GM18508 (cell line): Measurements from ENCODE around the gene AGXT2.
"Not testable (repeated sequence)": the region's sequence is repeated elsewhere in the genome, so short reads cannot be mapped to it uniquely, and the experiment has no call there.

ENCODE experiments used
- ATAC-seq: cut with Tn5 transposase; IDR thresholded peaks from one replicate; pipeline ENCODE4 v1.9.1; 2021; ENCODE audit warnings: moderate number of reproducible peaks; ENCODE audit not compliant: insufficient read depth, unreplicated experiment

Gene AGXT2

DNA sequence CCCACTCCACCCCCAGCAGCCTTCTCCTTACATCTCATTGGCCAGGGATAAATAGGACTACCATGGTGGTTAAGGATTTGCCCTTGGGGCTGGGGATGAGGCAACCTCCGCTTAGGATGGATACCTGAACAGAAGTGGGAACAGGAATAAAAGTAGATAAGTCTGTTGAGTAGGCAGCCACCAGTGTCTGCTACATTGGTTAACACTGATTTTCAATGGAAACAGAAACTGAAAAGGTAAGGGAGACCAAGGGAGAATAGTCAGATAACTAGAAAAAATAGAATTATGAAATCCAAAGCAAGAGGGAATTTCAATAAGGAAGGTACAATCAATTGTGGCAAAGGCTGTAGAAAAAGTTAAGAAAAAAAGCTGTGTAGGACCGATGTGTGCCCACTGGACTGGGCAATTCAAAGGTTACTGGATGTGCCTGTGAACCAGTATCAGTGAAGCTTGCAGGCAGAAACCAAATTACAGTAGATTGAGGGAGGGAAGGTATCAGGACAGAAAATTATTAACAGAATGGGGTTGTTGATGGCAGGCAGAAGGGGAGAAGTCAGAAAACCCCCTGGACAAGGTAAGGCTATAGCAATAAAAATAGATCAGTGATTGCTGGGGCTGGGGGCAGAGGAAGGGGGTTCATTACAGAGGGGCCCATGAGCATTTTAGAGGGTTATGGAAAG lies 69.7 kb downstream of the AGXT2 start:
- peak; percentile 88 for ATAC-seq

DNA sequence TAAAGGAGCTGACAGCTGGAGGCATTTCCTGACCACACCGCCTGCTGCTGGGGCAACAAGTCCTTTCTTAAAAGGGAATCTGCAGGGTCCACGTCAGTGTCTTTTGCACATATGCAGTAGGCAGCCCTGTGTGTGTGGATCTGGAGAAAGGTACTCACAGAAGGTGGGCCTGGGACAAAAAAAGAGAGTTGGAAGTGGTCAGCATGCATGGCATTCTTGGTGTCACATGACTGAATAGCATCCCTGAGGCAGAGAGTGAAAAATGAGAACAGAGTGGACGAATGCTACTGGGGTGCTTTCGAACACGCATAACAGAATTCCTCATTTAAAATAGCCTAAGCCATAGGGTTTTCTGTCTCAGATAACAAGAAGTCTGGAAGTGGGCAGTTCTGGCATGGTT lies 71.4 kb downstream of the AGXT2 start:
- no peak for ATAC-seq

DNA sequence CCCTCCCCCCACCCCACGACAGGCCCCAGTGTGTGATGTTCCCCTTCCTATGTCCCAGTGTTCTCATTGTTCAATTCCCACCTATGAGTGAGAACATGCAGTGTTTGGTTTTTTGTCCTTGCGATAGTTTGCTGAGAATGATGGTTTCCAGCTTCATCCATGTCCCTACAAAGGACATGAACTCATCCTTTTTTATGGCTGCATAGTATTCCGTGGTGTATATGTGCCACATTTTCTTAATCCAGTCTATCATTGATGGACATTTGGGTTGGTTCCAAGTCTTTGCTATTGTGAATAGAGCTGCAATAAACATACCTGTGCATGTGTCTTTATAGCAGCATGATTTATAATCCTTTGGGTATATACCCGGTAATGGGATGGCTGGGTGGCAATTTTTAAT lies 76.1 kb downstream of the AGXT2 start:
- ATAC-seq: not testable (repeated sequence)

DNA sequence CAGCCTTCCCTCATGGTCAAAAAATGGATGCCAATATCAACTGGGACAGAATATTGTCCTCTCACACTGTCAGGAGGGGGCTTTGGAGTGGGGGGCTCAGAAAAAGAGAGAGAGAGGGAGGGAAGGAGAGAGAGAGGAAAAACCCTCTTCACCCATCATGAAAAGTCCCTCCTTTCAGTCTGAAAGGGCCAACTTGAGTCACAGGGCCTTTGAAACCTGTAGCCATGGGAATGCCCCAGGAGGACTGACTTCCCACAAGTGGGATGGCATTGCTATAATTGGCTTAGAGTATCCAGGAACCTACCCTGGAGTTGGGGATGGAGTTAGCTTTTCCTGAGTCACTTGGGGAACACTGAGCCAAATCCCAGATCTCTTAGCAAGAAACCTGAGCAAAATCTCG lies 77.2 kb downstream of the AGXT2 start:
- no peak for ATAC-seq

DNA sequence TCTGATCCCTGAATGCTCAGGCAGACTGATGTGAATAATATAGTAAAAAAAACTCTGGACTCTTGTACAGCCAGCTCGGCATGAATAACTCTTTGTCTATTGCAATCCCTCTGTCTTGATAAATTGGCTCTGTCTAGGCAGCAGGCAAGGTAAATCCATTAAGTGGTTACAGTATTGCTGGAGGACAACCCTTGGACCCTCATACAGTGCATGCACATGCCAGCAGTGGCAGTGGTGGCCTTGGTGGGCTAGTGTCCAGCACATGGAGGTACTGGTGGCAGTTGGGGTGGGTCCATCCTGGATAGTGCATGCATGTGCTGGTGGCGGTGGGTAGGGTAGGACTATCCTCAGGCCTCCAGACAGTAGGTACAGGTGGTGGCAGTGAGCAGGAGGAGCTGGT lies 79.5 kb downstream of the AGXT2 start:
- ATAC-seq: no peak

DNA sequence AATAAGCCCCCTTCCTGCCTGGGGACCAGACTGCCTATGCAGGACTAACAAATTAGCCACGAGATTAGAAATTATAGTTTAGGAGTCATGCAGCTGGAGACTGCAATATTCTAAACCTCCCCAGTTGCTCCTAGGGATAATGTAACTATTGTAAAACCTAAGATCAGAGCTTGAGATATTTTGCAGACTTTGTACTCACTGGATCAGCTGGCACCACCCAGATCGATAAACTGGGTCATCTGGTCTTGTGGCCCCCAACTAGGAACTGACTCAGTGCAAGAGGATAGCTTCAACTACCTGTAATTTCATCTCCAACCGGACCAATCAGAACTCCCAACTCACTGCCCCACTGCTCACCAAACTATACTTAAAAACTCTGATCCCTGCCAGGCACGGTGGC lies 80.2 kb downstream of the AGXT2 start:
- no peak for ATAC-seq

DNA sequence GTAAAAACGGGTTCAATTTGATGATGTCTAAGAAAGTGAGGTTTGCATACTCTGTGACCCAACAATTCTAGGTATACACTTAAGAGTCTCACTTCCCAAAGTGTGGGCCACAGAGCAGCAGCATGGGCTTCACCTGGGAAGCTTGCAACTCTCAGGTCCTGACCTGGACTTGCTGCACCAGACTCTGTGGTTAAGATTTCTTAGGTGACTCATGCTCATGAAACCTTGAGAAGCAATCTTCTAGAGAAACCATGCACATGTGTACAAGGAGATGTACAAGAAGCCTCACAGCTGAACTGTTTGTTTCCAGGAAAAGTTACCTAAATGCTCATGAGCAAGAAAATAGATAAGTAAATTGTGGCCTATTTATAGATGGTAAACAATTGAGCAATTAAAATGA lies 88.4 kb downstream of the AGXT2 start:
- peak; percentile 80 for ATAC-seq

DNA sequence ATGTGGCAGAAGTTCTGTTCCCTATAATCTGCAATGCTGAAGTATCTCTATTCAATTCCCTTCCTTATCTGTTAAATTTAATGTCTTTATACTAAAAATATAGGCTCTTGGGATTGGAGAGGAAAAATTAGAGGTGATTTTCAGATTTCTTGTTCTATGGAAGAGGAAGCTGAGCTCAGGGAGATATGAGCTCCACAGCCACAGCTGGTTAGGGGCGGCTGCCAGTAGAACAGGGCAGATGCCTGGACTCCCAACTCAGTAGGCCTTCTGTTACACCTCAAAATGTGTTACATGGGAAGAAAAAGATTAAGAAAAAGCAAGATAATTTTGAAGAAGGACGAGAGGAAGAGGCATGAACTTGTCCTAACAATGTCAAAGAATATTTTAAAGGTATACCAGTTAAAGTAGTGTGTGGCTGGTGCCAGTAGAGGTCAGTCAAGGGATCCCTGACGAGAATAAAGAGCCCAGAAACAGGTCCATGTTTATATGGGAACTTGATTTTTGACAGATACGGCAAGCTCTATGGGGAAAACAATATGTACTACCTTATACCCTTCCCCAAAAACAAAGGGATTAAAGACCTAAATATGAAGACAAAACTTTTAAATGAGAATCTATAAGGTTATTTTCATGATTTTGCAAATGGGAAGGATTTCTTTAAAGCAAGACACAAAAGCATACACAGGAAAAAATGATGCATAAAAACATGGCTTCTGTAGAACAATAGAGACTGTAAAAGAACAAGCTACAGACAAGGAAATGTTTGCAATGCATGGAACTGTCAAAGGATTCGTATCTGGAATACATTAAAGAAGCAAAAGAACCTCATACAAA lies 89.7 kb downstream of the AGXT2 start:
- ATAC-seq: peak; percentile 40

DNA sequence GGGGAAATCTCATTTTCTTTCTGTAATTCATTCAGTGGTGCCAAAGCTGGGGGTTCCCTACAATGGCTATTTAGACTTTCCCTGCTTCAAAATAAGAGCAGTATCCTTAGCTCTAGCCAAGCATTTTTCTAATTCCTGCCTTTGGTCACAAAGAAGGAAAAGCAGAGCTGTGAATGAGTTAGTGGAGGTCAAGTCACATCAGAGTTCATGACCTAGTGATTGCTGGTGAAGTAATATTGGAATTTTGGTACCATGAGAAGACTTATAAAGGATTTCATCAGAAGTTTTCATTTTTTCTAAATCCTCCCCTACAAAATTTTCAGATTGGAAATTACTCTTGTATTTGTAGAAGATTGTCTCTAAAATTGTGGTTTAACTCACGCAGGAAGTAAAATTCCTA lies 90.4 kb downstream of the AGXT2 start:
- ATAC-seq: no peak
